ENCODE results near the gene TJP3.

TJP3 gene

GRCh38 chr19:3785938-3786824 lies 78.0 kb downstream of the TJP3 start, which contains the start of gene MATK:
Gene MATK, minus strand, starts transcription at chr19:3786381. Its CDS starts 1,246 bp downstream, at chr19:3785135.
- DNase-seq = peak in 1 of 2 experiments; percentile 15

GRCh38 chr19:3788996-3789778 lies 81.0 kb downstream of the TJP3 start:
- no peak for DNase-seq

- DNase-seq = no peak
These were observed 82.1 kb downstream of the TJP3 start for GRCh38 chr19:3790209-3790734.

GRCh38 chr19:3790941-3791340 lies 82.8 kb downstream of the TJP3 start:
- no peak for DNase-seq

- no peak for DNase-seq
These were observed 83.9 kb downstream of the TJP3 start for GRCh38 chr19:3792114-3792513.

- no peak for DNase-seq
These were observed 85.6 kb downstream of the TJP3 start for GRCh38 chr19:3793799-3794198.

- DNase-seq = no peak
These were observed 88.2 kb downstream of the TJP3 start for GRCh38 chr19:3796358-3796757.

GRCh38 chr19:3798137-3798536 lies 90.0 kb downstream of the TJP3 start:
- DNase-seq = no peak

All from NCI-H526 (cell line).